ENCODE data around the gene PHETA1.
"Not testable (repeated sequence)": the region's sequence is repeated elsewhere in the genome, so short reads cannot be mapped to it uniquely, and the experiment has no call there.

The PHETA1 gene

DNA sequence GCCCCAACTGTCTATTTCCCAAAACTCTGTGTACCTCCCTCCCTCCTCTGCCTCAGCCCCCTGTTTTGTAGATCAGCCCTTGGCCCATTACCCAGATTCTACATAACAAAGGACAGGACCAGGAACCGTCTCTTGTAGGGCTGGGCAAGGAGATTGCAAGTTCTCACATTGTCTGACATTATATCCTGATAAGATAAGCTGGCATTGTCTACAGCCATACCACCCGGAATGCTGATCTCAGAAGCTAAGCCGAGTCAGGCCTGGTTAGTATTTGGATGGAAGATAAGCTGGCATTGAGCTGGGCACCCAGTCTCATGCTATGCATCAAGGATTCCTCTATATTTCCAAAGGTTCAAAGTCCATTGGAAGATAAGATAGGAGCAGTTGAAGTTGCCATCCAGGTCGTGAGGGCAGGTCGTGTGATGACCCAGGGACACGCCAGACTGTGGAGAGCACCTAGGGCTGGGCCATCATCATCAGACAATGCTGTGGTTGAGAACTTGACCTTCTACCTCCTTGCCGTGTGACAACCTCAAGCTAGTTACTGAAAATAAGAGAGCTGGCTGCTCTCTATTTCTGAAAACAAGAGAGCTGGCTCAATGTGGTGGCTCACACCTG lies 29.5 kb downstream of the PHETA1 start:
- DNase-seq (ENCODE audit: extremely low read depth, low read depth) = no peak
- TF ChIP-seq, protein P1, sequence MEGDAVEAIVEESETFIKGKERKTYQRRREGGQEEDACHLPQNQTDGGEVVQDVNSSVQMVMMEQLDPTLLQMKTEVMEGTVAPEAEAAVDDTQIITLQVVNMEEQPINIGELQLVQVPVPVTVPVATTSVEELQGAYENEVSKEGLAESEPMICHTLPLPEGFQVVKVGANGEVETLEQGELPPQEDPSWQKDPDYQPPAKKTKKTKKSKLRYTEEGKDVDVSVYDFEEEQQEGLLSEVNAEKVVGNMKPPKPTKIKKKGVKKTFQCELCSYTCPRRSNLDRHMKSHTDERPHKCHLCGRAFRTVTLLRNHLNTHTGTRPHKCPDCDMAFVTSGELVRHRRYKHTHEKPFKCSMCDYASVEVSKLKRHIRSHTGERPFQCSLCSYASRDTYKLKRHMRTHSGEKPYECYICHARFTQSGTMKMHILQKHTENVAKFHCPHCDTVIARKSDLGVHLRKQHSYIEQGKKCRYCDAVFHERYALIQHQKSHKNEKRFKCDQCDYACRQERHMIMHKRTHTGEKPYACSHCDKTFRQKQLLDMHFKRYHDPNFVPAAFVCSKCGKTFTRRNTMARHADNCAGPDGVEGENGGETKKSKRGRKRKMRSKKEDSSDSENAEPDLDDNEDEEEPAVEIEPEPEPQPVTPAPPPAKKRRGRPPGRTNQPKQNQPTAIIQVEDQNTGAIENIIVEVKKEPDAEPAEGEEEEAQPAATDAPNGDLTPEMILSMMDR (IDR thresholded peaks at IDR 0.05; ENCODE audit: low read depth, low read length, missing control alignments) = no peak
- no peak overlapping the region for H3K4me3 ChIP-seq (replicated peaks; ENCODE audit: low read depth, low read length)

DNA sequence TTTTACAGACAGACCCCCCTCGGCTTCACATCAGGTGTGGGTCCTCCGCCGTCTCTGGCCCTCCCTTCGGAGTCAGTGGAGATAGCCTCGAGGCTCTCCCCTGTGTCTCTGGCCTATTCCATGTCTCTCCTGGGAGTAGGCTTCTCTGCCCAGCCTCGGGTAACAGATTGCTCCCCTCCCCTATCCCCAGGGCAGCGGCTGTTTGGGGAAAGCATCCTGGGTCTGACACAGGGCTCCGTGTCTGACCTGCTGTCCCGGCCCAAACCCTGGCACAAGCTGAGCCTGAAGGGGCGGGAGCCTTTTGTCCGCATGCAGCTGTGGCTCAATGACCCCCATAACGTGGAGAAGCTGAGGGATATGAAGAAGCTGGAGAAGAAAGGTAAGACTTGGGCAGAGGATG lies 30.8 kb downstream of the PHETA1 start:
- no peak for DNase-seq (ENCODE audit: extremely low read depth, low read depth)
- TF ChIP-seq, protein P1 (IDR thresholded peaks at IDR 0.05; ENCODE audit: low read depth, low read length, missing control alignments) = no peak
- no peak overlapping the region for H3K4me3 ChIP-seq (replicated peaks; ENCODE audit: low read depth, low read length)

DNA sequence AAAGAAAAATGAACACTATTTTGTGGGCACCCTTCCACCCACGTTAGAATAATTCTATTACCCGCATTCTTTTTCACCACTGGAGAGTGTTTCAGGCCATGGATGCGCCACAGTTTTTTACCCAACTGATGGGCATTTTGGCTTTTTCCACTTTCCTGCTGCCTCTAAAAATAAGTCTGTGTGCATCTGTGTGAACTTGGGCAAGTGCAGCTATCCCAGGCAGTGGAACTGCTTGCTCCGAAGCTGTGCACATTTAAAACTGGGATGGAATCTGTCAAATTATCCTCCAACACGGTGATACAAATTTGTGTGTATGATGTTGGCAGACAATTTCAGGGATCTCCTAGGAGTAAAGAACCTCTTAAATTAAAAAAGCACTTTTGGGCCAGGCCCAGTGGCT lies 31.5 kb downstream of the PHETA1 start:
- TF ChIP-seq, protein P1 (IDR thresholded peaks at IDR 0.05; ENCODE audit: low read depth, low read length, missing control alignments) = no peak
- DNase-seq (ENCODE audit: extremely low read depth, low read depth) = no peak

DNA sequence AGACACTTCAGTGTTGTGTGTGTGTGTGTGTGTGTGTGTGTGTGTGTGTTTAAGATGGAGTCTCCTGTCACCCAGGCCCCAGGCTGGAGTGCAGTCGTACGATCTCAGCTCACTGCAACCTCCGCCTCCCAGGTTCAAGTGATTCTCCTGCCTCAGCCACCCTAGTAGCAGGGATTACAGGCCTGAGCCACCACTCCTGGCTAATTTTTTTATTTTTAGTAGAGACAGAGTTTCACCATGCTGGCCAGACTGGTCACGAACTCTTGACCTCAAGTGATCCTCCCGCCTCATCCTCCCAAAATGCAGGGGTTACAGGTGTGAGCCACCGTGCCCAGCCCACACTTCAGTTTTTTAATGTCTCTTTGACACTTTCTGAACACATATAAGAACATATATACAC lies 32.5 kb downstream of the PHETA1 start:
- H3K4me3 ChIP-seq (replicated peaks; ENCODE audit: low read depth, low read length); DNase-seq (ENCODE audit: extremely low read depth, low read depth): not testable (repeated sequence)

More for the DNA sequence above, 31.5 kb downstream of the PHETA1 start:
- no peak overlapping the region for H3K4me3 ChIP-seq (replicated peaks; ENCODE audit: low read depth, low read length)

DNA sequence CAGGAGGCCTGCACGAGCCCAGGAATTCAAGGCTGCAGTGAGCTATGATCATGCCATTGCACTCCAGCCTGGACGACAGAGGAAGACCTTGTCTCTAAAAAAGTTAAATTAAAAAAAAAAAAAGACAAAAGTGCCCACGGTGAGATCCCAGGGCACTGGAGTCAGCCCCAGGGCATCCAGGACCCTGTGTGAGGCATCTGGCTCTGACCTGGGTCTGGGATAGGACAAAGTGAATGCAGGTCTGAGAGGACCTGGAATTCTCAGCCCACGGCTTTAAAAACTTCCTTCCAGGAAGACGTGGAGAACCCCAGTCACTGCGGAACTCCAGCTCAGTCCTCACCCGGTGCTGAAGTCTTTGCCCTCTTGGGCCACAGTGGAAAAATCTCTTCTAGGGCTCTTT lies 33.1 kb downstream of the PHETA1 start:
- no peak for DNase-seq (ENCODE audit: extremely low read depth, low read depth)
- TF ChIP-seq, protein P1 (IDR thresholded peaks at IDR 0.05; ENCODE audit: low read depth, low read length, missing control alignments) = no peak
- H3K4me3 ChIP-seq (replicated peaks; ENCODE audit: low read depth, low read length) = no peak overlapping the region

DNA sequence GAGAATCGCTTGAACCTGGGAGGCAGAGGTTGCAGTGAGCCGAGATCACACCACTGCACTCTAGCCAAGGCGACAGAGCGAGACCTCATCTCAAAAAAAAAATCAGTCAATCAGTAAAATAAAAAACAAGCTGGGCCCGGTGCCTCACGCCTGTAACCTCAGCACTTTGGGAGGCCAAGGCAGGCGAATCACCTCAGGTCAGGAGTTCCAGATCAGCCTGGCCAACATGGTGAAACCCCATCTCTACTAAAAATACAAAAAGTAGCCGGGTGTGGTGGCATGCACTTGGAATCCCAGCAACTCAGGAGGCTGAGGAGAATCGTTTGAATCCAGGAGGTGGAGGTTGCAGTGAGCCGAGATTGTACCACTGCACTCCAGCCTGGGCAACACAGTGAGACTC lies 33.6 kb downstream of the PHETA1 start:
- not testable (repeated sequence) for DNase-seq (ENCODE audit: extremely low read depth, low read depth); H3K4me3 ChIP-seq (replicated peaks; ENCODE audit: low read depth, low read length)

DNA sequence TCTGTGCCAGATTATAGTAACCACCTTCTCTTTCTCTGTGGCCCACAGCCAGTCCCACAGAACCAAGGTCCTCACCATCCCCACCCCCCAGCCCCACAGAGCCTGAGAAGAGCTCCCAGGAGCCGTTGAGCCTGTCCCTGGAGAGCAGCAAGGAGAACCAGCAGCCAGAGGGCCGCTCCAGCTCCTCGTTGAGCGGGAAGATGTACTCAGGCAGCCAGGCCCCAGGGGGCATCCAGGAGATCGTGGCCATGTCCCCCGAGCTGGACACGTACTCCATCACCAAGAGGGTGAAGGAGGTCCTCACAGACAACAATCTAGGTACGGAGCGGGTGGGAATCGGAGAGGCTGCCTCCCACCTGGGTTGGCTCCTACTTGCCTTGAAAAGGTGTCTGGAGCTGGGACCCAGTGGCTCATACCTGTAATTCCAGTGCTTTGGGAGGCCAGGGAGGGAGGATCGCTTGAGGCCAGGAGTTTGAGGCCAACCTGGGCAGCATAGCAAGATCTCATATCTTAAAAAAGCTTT lies 34.4 kb downstream of the PHETA1 start:
- no peak overlapping the region for H3K4me3 ChIP-seq (replicated peaks; ENCODE audit: low read depth, low read length)
- TF ChIP-seq, protein P1 (IDR thresholded peaks at IDR 0.05; ENCODE audit: low read depth, low read length, missing control alignments) = no peak
- DNase-seq (ENCODE audit: extremely low read depth, low read depth) = no peak
